AG20443 (cell line): Measurements from ENCODE around the gene SERBP1.
A peak's percentile ranks its signal among the peaks of the same experiment; 100 is the strongest.
"Not testable (repeated sequence)": the region's sequence is repeated elsewhere in the genome, so short reads cannot be mapped to it uniquely, and the experiment has no call there.

Experiments used
- DNase-seq: peaks from one replicate; pipeline ENCODE4 v3.0.0; 2012; ENCODE audit warnings: low spot score, mixed read lengths

Gene SERBP1

DNA sequence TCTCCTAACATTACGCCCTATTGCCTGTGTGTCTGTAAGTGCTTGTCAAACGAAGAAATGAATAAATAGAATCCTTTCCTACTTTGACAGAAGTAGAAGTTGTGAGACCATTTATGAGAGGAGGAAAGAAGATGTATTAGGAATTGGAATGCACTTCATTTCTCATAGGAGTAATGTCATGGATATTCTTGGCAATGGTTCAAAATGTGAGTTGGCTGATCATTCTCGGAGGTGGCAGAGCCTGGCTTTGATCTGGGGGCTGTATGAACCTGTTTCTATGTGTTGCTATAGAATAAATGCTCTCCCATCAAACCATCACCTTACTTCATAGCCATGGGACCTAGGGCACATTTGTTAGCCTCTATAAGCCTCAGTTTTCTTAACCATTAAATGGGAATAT is 10.1 kb upstream of the SERBP1 start:
- DNase-seq = no peak

DNA sequence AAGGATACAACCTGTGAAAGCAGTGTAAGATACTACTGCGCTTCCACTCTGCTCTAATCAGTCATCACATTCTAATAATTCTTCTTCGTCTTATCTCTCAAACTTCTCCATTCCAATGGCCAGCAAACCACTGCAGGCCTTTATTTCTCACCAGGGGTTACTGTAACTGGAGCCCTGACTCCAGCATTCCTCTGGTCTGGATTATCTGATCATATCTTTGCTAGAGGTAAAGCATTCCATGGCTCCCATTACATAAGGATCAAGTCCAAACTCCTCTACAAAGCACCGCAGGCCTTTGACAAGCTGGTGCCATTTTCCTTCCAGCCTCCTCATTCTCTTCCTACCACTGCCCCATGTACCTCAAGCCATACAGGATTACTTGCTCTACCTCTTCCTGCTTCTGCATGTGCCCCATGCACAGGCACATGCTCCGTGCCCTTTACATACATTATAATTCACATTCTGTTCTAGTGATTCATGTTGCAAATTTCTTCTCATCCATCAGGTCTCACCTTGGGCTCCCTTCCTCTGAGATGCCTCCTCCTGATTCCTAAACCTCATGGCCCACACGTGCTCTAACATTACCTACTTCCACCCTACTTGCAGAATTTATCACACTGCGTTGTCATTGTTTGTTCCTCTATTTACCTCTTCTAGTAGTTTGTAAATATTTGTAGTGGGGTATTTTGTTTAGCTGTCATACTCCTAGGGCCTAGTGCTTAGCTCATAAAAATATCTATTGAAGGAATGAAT is 9.3 kb upstream of the SERBP1 start:
- DNase-seq = no peak

DNA sequence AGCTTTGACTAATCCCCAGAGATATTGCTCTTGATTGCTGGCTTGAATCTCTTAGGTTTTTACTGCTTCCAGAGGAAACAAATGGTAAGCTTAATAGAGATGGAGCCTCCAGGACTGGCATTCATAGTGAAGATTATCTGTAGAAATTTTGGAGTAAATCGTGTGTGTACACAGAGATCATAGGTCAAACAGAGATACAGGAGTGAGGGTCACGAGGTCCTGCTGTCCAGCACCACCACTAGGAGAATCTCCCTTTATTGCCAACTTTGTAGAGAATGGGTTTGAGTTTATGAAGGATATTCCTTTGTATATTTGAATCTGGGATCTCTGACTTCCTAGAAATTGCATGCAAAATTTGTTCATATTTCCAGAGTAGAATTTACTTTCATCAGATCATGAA is 7.8 kb upstream of the SERBP1 start:
- DNase-seq = no peak

- no peak for DNase-seq
Measured at GRCh38 chr1:67436511-67437055, 6.4 kb upstream of the SERBP1 start.

- no peak for DNase-seq
Measured at GRCh38 chr1:67434491-67434890, 4.3 kb upstream of the SERBP1 start.

DNA sequence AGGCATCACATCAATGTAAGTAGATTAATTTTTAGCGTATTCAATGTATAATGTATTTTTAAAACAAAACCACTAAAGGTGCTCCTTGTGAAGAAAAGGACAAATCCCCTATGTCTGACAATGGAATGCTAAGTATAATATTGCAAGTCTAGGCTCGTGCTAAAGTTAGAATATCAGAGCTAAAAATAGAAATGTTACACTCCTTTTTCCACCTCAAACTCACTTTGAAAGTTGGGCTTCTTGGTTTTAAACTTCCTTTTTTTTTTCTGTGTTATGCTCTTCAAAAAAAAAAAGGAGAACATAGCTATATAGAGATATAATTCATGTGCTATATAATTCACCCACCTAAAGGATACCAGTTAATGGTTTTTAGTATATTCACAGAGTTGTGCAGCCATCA is 3.6 kb upstream of the SERBP1 start:
- DNase-seq = no peak

DNA sequence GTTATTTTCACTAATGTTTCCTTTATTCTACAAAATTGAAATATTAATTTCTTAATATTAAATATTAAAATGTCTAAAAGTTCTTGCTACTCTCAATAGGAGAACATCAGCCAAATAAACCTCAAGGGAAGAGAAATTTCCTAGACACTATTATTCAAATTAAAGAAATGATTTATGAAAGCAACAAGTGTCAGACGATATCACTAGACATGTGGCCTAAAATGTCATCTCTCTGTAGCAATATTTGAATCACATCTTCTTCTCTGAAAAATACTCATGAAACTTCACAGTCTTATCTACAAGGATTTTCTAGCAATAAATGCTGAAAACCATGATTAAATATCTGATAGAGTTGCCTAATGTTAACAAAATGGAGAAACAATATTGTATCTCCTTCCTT is 2.5 kb upstream of the SERBP1 start:
- no peak for DNase-seq

DNA sequence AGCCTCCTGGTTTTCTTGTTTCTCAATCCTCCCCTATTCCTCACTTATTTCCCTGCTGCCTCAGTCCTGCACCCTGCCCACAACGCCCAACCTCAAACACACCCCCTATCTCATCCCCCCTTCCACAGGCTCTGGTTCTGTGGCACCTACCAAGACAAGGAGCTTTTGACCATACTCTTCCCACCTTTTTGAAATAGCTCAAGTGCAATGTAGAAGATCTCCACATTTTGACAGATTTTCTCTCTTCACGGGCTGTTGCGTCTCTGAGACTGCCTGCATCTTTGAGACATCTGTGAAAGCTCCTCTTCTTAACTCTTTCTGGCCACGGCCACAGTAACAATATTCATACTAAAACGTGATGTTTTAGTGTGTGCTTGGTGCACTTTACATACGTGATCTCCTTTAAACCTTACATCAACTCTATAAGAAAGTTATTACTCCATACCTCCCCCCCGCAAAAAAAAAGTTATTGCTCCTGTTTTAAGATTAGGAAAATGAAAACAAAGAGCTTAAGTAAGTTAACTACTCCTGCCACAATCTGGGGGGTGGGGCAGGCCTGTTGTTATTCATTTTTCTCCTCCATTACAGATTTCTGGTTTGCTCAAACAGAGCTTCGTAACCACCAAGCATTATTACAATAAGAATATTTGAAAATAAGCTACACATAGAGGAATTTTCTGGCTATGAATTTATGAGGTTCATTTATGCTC is 1.8 kb upstream of the SERBP1 start:
- peak; percentile 20 for DNase-seq

DNA sequence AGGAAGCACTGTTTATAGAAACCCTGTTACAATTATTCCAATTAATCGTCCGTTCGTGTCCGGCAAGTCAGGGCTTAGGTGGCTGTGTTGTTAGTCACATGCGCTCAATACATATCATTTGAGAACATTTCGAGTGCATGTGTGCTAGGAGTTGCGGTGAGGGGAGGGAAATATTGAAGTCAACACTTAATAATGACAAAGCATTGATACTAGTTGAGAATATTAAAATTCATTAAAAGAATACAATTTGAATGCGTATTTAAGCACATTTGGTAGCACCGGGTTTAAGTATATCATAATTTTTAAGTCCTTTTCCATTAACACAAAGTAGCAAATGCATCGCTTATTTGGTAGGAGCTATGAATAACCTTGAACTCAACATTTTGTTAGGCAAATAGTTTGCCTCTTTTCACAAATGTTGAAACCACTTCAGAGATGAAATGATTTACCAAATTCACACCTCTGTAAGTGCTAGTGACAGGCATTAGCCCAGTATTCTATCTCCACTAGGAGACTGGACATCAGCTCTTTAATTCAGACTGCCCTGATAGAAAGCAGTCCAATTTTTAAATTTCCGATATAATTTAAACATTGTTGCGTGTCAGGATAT is 1.1 kb upstream of the SERBP1 start:
- no peak for DNase-seq

DNA sequence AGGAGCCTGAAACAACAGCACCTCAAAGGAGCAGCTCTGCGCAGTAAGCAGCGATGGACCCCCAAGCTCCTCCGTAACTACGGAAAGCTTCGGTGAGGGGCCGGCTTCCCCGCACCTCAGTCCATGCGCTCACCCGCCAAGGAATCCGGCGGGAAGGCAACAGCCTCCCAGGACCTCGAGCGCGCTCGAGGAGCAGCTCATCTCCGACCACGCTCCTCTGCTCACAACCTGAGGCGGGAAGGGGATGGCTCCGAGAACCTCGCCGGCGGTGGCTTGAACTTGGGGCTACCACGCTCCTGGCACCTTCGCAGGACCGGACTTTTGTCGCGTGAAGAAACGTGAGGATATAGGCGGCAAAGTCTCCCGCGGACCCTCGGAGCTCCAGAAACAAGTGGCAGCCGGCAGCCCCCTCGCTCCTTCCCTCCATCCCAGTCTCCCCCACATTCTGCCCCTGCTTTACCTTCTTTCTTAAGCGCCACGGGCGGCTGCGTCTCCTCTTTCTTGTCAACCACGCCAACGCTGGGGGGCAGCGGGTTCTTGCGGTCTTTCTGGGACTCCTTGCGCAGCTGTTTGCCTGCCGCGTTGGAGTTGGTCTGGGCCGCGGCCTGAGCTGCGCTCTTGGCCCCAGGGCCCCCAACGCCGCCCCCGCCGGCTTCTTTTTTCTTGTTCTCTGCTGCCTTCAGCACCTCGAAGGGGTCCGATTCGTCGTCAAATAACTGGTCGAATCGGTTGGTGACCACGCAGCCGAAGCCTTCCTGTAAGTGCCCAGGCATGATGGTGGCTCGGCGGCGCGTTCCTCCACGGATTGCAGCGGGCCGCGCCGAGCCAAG is 459 bp downstream of the SERBP1 start:
- peak; percentile 41 for DNase-seq

GRCh38 chr1:67429011-67429527 is 1.1 kb downstream of the SERBP1 start:
- peak; percentile 49 for DNase-seq

GRCh38 chr1:67427947-67428346 is 2.3 kb downstream of the SERBP1 start:
- no peak for DNase-seq

GRCh38 chr1:67427465-67427864 is 2.7 kb downstream of the SERBP1 start:
- no peak for DNase-seq

- no peak for DNase-seq
Measured at GRCh38 chr1:67420835-67421492, 9.2 kb downstream of the SERBP1 start.

- no peak for DNase-seq
Measured at GRCh38 chr1:67418839-67419586, 11.2 kb downstream of the SERBP1 start.

GRCh38 chr1:67417733-67418132 is 12.5 kb downstream of the SERBP1 start:
- DNase-seq = not testable (repeated sequence)

DNA sequence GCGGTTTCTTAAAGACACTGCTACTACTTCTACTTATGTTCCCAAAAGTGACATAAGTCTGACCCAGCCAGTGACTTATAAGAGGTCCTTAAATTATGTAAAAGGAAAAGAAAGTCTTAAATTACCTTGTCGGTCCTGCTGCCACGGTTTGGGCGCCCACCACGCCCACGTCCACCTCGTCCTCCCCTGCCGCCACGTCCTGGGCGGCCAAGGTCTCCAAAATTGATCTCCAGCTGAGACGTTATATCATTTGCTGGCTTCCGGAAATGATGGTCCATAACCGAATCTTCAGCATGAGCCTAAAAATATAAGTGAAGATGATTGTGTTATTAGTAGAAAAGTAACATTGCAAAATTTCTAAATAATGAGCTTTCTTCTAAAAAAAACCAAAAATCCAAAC is 15.2 kb downstream of the SERBP1 start:
- DNase-seq = no peak

GRCh38 chr1:67414574-67414973 is 15.6 kb downstream of the SERBP1 start:
- no peak for DNase-seq

GRCh38 chr1:67413101-67413500 is 17.1 kb downstream of the SERBP1 start:
- not testable (repeated sequence) for DNase-seq

GRCh38 chr1:67408148-67408547 is 22.1 kb downstream of the SERBP1 start:
- DNase-seq = no peak

GRCh38 chr1:67407498-67407897 is 22.7 kb downstream of the SERBP1 start:
- DNase-seq = no peak
